H1 (cell line): ENCODE measurements around the gene FIS1. TPM values are rescaled to one million over a fixed set of nuclear protein-coding genes. Genes with fewer than 3 reads are reported as not detected.

Experiments used
- BRCA1 ChIP-seq: IDR thresholded peaks from 2 replicates; pipeline ENCODE4 v1.6.1; 2012; ENCODE audit warnings: low read depth, low read length, improper control_type of control experiment
- E2F6 ChIP-seq: IDR thresholded peaks from 2 replicates; pipeline ENCODE4 v1.6.1; 2012; ENCODE audit warnings: inconsistent platforms
- NANOG ChIP-seq: IDR thresholded peaks from 2 replicates; pipeline ENCODE4 v1.6.1; 2011; ENCODE audit warnings: low read length, low read depth, mild to moderate bottlenecking, inconsistent platforms; ENCODE audit not compliant: insufficient read depth, poor library complexity, severe bottlenecking
- PHF8 ChIP-seq: fragments of 200-600 bp; sonication (generic); conservative IDR thresholded peaks from 2 replicates; pipeline ENCODE4 v1.7.1; 2012; ENCODE audit warnings: low read depth, mild to moderate bottlenecking, inconsistent platforms, low read length, moderate library complexity
- SAP30 ChIP-seq: fragments of 300-600 bp; sonication (generic); IDR thresholded peaks from 2 replicates; pipeline ENCODE4 v1.7.1; 2012; ENCODE audit warnings: low read length, moderate library complexity, mild to moderate bottlenecking, inconsistent platforms; ENCODE audit not compliant: insufficient read depth, insufficient replicate concordance
- TAF1 ChIP-seq: IDR thresholded peaks from 2 replicates; pipeline ENCODE4 v1.6.1; 2011; ENCODE audit warnings: mild to moderate bottlenecking, low read depth, low read length
- TBP ChIP-seq: IDR thresholded peaks from 2 replicates; pipeline ENCODE4 v1.6.1; 2011; ENCODE audit warnings: low read depth, low read length, improper control_type of control experiment
- polyA plus RNA-seq, 7 experiments: library from polyadenylated mRNA; depleted of rRNA in 3 of 7; stranded (reverse) in 5 of 7; unstranded in 2 of 7; fragments of >200 nt in 5 of 7; fragments of 200-250 nt in 2 of 7; gene quantifications; 1 replicate in 5 of 7; 2 replicates in 1 of 7; 4 replicates in 1 of 7; pipeline versions ENCODE4 v1.2.1 to v1.2.3, GENCODE V29; 2011 to 2013; ENCODE audit warnings: missing spikeins in 2 of 7, mixed read lengths in 2 of 7
- total RNA-seq: library from RNA; stranded (reverse); fragmentation: NEBNext Ultra II Directional; extraction: Animal tissue kit (Norgen Biotek cat#: 25700); gene quantifications from 2 replicates; pipeline ENCODE4 v1.2.1, GENCODE V29; 2021
- TF ChIP-seq, protein P1 (sequence below): fragments of 300-600 bp; sonication (generic); IDR thresholded peaks from 2 replicates; pipeline ENCODE4 v1.7.1; 2012; ENCODE audit warnings: low read length, moderate library complexity, mild to moderate bottlenecking, inconsistent platforms; ENCODE audit not compliant: insufficient replicate concordance
- TF ChIP-seq, protein P2 (sequence below): IDR thresholded peaks from 2 replicates; pipeline ENCODE4 v1.6.1; 2012; ENCODE audit warnings: low read length, inconsistent platforms

The FIS1 gene
- total and polyA plus RNA-seq, 2 of the 8 experiments (the other 6 are each of a cell fraction or from before 2014, with no cell fraction given): 128 to 195 TPM

GRCh38 chr7:101287032-101287431 is 42.2 kb upstream of the FIS1 start (continued):
- TF ChIP-seq, protein P1, sequence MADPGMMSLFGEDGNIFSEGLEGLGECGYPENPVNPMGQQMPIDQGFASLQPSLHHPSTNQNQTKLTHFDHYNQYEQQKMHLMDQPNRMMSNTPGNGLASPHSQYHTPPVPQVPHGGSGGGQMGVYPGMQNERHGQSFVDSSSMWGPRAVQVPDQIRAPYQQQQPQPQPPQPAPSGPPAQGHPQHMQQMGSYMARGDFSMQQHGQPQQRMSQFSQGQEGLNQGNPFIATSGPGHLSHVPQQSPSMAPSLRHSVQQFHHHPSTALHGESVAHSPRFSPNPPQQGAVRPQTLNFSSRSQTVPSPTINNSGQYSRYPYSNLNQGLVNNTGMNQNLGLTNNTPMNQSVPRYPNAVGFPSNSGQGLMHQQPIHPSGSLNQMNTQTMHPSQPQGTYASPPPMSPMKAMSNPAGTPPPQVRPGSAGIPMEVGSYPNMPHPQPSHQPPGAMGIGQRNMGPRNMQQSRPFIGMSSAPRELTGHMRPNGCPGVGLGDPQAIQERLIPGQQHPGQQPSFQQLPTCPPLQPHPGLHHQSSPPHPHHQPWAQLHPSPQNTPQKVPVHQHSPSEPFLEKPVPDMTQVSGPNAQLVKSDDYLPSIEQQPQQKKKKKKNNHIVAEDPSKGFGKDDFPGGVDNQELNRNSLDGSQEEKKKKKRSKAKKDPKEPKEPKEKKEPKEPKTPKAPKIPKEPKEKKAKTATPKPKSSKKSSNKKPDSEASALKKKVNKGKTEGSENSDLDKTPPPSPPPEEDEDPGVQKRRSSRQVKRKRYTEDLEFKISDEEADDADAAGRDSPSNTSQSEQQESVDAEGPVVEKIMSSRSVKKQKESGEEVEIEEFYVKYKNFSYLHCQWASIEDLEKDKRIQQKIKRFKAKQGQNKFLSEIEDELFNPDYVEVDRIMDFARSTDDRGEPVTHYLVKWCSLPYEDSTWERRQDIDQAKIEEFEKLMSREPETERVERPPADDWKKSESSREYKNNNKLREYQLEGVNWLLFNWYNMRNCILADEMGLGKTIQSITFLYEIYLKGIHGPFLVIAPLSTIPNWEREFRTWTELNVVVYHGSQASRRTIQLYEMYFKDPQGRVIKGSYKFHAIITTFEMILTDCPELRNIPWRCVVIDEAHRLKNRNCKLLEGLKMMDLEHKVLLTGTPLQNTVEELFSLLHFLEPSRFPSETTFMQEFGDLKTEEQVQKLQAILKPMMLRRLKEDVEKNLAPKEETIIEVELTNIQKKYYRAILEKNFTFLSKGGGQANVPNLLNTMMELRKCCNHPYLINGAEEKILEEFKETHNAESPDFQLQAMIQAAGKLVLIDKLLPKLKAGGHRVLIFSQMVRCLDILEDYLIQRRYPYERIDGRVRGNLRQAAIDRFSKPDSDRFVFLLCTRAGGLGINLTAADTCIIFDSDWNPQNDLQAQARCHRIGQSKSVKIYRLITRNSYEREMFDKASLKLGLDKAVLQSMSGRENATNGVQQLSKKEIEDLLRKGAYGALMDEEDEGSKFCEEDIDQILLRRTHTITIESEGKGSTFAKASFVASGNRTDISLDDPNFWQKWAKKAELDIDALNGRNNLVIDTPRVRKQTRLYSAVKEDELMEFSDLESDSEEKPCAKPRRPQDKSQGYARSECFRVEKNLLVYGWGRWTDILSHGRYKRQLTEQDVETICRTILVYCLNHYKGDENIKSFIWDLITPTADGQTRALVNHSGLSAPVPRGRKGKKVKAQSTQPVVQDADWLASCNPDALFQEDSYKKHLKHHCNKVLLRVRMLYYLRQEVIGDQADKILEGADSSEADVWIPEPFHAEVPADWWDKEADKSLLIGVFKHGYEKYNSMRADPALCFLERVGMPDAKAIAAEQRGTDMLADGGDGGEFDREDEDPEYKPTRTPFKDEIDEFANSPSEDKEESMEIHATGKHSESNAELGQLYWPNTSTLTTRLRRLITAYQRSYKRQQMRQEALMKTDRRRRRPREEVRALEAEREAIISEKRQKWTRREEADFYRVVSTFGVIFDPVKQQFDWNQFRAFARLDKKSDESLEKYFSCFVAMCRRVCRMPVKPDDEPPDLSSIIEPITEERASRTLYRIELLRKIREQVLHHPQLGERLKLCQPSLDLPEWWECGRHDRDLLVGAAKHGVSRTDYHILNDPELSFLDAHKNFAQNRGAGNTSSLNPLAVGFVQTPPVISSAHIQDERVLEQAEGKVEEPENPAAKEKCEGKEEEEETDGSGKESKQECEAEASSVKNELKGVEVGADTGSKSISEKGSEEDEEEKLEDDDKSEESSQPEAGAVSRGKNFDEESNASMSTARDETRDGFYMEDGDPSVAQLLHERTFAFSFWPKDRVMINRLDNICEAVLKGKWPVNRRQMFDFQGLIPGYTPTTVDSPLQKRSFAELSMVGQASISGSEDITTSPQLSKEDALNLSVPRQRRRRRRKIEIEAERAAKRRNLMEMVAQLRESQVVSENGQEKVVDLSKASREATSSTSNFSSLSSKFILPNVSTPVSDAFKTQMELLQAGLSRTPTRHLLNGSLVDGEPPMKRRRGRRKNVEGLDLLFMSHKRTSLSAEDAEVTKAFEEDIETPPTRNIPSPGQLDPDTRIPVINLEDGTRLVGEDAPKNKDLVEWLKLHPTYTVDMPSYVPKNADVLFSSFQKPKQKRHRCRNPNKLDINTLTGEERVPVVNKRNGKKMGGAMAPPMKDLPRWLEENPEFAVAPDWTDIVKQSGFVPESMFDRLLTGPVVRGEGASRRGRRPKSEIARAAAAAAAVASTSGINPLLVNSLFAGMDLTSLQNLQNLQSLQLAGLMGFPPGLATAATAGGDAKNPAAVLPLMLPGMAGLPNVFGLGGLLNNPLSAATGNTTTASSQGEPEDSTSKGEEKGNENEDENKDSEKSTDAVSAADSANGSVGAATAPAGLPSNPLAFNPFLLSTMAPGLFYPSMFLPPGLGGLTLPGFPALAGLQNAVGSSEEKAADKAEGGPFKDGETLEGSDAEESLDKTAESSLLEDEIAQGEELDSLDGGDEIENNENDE: no peak
- TF ChIP-seq, protein P2, sequence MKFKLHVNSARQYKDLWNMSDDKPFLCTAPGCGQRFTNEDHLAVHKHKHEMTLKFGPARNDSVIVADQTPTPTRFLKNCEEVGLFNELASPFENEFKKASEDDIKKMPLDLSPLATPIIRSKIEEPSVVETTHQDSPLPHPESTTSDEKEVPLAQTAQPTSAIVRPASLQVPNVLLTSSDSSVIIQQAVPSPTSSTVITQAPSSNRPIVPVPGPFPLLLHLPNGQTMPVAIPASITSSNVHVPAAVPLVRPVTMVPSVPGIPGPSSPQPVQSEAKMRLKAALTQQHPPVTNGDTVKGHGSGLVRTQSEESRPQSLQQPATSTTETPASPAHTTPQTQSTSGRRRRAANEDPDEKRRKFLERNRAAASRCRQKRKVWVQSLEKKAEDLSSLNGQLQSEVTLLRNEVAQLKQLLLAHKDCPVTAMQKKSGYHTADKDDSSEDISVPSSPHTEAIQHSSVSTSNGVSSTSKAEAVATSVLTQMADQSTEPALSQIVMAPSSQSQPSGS: no peak
- TF ChIP-seq PHF8 (no peak), TAF1 (no peak), BRCA1 (no peak), NANOG (no peak), E2F6 (no peak), TBP (no peak), SAP30 (no peak)
